Fibroblast of villous mesenchyme (primary cell): ENCODE measurements around the gene POU2AF3. TPM values are rescaled to one million over a fixed set of nuclear protein-coding genes. Genes with fewer than 3 reads are reported as not detected.
"Not testable (repeated sequence)": the region's sequence is repeated elsewhere in the genome, so short reads cannot be mapped to it uniquely, and the experiment has no call there.

Experiments used
- DNase-seq: peaks from one replicate; pipeline ENCODE4 v3.0.0-alpha.2; 2010; ENCODE audit warnings: low read depth
- H3K4me3 ChIP-seq: 2 replicates; pipeline ENCODE4 v1.5.1; 2011; ENCODE audit warnings: low read depth, mild to moderate bottlenecking, low read length
- CTCF ChIP-seq: IDR thresholded peaks from 2 replicates; pipeline ENCODE4 v1.5.1; 2012; ENCODE audit warnings: low read depth, mild to moderate bottlenecking, low read length; ENCODE audit not compliant: insufficient read depth
- total RNA-seq: library from RNA; depleted of rRNA; stranded (reverse); fragments of >200 nt; gene quantifications from 2 replicates; pipeline ENCODE4 v1.2.3, GENCODE V29; 2012

The POU2AF3 gene
- total RNA-seq, 1 donor = not detected

GRCh38 chr11:111310088-111310487, 11.7 kb downstream of the POU2AF3 start:
- TF ChIP-seq CTCF = no peak
- no peak overlapping the region for H3K4me3 ChIP-seq
- no peak for DNase-seq

GRCh38 chr11:111310723-111311122, 12.4 kb downstream of the POU2AF3 start:
- no peak overlapping the region for H3K4me3 ChIP-seq
- DNase-seq = no peak
- no peak for TF ChIP-seq CTCF

DNA sequence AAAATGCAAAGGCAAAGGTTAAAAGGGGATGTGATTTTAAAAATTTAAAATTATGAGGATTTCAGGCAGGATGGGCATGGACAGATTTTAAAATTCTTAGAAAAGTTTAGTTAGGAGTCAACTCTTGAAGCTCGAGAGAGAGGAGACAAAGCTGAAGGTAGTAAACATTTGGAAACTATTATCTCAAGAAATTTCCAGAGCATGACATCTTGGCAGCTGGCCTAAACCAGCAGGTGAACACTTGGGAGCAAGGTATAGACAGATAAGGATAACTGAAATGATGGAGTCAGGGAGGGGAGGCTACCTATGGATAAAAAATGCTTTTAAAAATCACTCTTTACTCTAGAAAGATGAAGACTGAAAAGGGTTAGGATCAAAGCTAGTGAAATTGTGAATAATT, 13.7 kb downstream of the POU2AF3 start:
- DNase-seq = no peak
- no peak for TF ChIP-seq CTCF
- H3K4me3 ChIP-seq = no peak overlapping the region

DNA sequence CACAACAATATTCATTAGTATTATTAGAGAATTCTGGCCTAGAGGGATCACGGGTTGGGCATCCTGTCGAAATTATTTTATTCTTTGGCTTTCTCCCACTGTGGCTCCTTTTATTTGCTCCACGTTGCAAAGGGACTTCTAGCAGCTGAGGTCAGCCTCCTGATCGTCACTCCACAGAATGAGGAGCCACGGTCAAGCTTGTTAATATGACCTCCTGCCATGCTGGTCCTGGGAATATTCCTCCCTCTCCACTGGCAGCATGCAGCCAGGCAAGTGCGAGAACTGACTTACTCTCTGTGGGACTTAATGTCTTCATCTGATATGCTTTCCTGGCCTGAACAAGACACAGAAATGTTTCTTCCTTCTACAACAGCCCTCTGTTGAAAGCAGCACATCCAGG, 20.9 kb downstream of the POU2AF3 start:
- DNase-seq = no peak
- no peak overlapping the region for H3K4me3 ChIP-seq
- TF ChIP-seq CTCF = no peak

DNA sequence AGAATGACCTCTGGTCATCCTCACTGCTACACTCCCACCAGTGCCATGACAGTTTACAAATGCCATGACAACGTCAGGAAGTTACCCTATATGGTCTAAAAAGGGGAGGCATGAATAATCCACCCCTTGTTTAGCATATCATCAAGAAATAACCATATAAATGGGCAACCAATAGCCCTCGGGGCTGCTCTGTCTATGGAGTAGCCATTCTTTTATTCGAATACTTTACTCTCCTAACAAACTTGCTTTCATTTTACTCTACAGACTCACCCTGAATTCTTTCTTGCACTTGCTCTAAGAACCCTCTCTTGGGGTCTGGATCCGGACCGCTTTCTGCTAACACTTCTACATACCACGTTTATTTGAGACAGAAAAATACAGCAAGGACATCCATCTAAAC, 21.9 kb downstream of the POU2AF3 start:
- not testable (repeated sequence) for H3K4me3 ChIP-seq, DNase-seq

- TF ChIP-seq CTCF = no peak
- DNase-seq = no peak
- no peak overlapping the region for H3K4me3 ChIP-seq
Observed at GRCh38 chr11:111320728-111321568, 22.6 kb downstream of the POU2AF3 start.

- no peak overlapping the region for H3K4me3 ChIP-seq
- DNase-seq = no peak
- no peak for TF ChIP-seq CTCF
Observed at GRCh38 chr11:111322534-111322933, 24.2 kb downstream of the POU2AF3 start.
